Adrenal gland (tissue), 12 donors: ENCODE measurements around the gene PIN4. TPM values are rescaled to one million over a fixed set of nuclear protein-coding genes. Genes with fewer than 3 reads are reported as not detected.
"Not testable (repeated sequence)": the region's sequence is repeated elsewhere in the genome, so short reads cannot be mapped to it uniquely, and the experiment has no call there.

Source experiments
- DNase-seq, 7 donors: peaks; one replicate each; pipeline ENCODE4 v3.0.0-alpha.2; 2019 to 2020
- H3K27ac ChIP-seq, 5 donors: fragments of 200-600 bp; sonication (generic) in 4 of 5; 1 replicate in 3 of 5; 2 replicates in 2 of 5; pipeline versions ENCODE4 v1.5.1 to v1.8.0; 2016 to 2020; ENCODE audit warnings: mild to moderate bottlenecking in 1 of 5
- H3K27me3 ChIP-seq: fragments of 200-600 bp; 2 replicates; pipeline ENCODE4 v1.8.0; 2021
- H3K36me3 ChIP-seq, 2 donors: fragments of 200-600 bp; replicated peaks in 1 of 2; 1 replicate in 1 of 2; 2 replicates in 1 of 2; pipeline versions ENCODE4 v1.5.1 to v1.8.0; 2018 to 2022
- H3K4me1 ChIP-seq, 2 donors: fragments of 200-600 bp; replicated peaks in 1 of 2; 1 replicate in 1 of 2; 2 replicates in 1 of 2; pipeline versions ENCODE4 v1.5.1 to v1.8.0; 2018 to 2021
- H3K4me3 ChIP-seq, 4 donors: fragments of 200-600 bp; sonication (generic) in 3 of 4; one replicate each; pipeline ENCODE4 v1.5.1; 2016 to 2018
- H3K9me3 ChIP-seq, 3 donors: fragments of 200-600 bp; sonication (generic) in 1 of 3; replicated peaks in 1 of 3; 1 replicate in 2 of 3; 2 replicates in 1 of 3; pipeline versions ENCODE4 v1.5.1 to v1.8.0; 2016 to 2021
- POLR2A ChIP-seq, 2 donors: fragments of 450-650 bp; IDR thresholded peaks; one replicate each; pipeline ENCODE4 v1.6.1; 2017; ENCODE audit warnings: antibody characterized with exemption in 2 of 2, mild to moderate bottlenecking in 2 of 2, moderate library complexity in 1 of 2
- WGBS, 4 donors: extraction: QIAGEN DNeasy Blood & Tissue Kit in 2 of 4; methylation state at CpG; one replicate each; pipeline versions ENCODE4 v1.1.5 to v1.1.7; 2013 to 2017; 5-methylcytosine and 5-hydroxymethylcytosine counted together
- intact Hi-C, 2 donors: fragments of 100-400 bp; cut with DNase I; formaldehyde crosslinking; loops; one replicate each; pipeline versions ENCODE4 v1.14.1 to v1.15.0; 2022 to 2023
- polyA plus RNA-seq, 3 donors: library from polyadenylated mRNA; stranded (reverse); fragments of 200-250 nt in 2 of 3; fragments of 350-450 nt in 1 of 3; fragmentation: Illumina TruSeq in 1 of 3; extraction: RNeasy Lipid Tissue Mini Kit (QIAGEN cat#74804) in 1 of 3; gene quantifications; one replicate each; pipeline ENCODE4 v1.2.3, GENCODE V29; 2013 to 2014
- total RNA-seq, 9 donors: library from RNA; depleted of rRNA in 4 of 9; stranded (reverse); fragments of >200 nt in 4 of 9; fragments of 120-200 nt in 1 of 9; fragmentation: NEBNext Ultra II Directional in 1 of 9; extraction: Animal tissue kit (Norgen Biotek cat#: 25700) in 1 of 9; gene quantifications; one replicate each; pipeline versions ENCODE4 v1.1.0 to v1.2.4, GENCODE V29; 2013 to 2023
- TF ChIP-seq, protein P1 (sequence below), 6 experiments: fragments of 450-650 bp in 4 of 6; fragments of 200-600 bp in 2 of 6; sonication (generic) in 1 of 6; IDR thresholded peaks; 1 replicate in 5 of 6; 2 replicates in 1 of 6; pipeline versions ENCODE4 v1.5.1 to v1.8.0; 2016 to 2021; ENCODE audit warnings: antibody characterized with exemption in 6 of 6, mild to moderate bottlenecking in 2 of 6, moderate library complexity in 1 of 6
- donor health status: healthy with polysubstance abuse.
- donor health status: Bipolar disorder and iron deficiency.
- donor health status: DM: yes; HTN: yes; CAD: no.
- donor health status: DM: no; HTN: no; CAD: no.
- donor health status: DM: no; HTN: no; CAD: no.
- donor health status: DM: yes; HTN: yes; CAD: no.

PIN4 gene
- total and polyA plus RNA-seq, 12 donors = 2.7 to 58.4 (median 9.3) TPM

- intact Hi-C loops = no loop called here
- WGBS, 4 donors = 78 to 97% (median 88%) methylated on average over 2 to 3 of the region's 3 CpGs
- no peak for TF ChIP-seq POLR2A (IDR thresholded peaks at IDR 0.05)
- TF ChIP-seq, protein P1, sequence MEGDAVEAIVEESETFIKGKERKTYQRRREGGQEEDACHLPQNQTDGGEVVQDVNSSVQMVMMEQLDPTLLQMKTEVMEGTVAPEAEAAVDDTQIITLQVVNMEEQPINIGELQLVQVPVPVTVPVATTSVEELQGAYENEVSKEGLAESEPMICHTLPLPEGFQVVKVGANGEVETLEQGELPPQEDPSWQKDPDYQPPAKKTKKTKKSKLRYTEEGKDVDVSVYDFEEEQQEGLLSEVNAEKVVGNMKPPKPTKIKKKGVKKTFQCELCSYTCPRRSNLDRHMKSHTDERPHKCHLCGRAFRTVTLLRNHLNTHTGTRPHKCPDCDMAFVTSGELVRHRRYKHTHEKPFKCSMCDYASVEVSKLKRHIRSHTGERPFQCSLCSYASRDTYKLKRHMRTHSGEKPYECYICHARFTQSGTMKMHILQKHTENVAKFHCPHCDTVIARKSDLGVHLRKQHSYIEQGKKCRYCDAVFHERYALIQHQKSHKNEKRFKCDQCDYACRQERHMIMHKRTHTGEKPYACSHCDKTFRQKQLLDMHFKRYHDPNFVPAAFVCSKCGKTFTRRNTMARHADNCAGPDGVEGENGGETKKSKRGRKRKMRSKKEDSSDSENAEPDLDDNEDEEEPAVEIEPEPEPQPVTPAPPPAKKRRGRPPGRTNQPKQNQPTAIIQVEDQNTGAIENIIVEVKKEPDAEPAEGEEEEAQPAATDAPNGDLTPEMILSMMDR (IDR thresholded peaks at IDR 0.05) = no peak
- no peak for DNase-seq
- Histone ChIP-seq H3K4me3 (no peak overlapping the region), H3K36me3 (no peaks in the 10 kb centered on the region), H3K27me3 (peaks cover 14% of the 10 kb centered on the region), H3K9me3 (no peaks in the 10 kb centered on the region), H3K27ac (no peak overlapping the region), H3K4me1 (no peaks in the 10 kb centered on the region)
Measured at GRCh38 chrX:72158773-72159172, 22.8 kb upstream of the PIN4 start.

DNA sequence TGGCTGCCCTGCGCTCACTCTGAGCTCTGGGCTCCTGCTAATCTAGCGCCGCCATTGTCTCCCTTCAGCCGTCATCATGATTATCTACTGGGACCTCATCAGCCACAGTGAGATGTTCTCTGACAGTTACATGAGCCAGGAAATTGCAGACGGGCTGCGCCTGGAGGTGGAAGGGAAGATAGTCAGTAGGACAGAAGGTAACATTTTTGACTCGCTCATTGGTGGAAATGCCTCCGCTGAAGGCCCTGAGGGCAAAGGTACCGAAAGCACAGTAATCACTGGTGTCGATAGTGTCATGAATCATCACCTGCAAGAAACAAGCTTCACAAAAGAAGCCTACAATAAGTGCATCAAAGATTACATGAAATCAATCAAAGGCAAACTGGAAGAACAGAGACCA is 21.8 kb upstream of the PIN4 start:
- 79 to 84% (median 81%) methylated on average over 10 of the region's 10 CpGs for WGBS, 4 donors
- no peak overlapping the region for H3K27ac ChIP-seq
- intact Hi-C loops = no loop called here

GRCh38 chrX:72165551-72165950 is 16.0 kb upstream of the PIN4 start:
- no peak for DNase-seq
- 63 to 82% (median 71%) methylated on average over 4 of the region's 4 CpGs for WGBS, 4 donors
- Histone ChIP-seq H3K4me3 (no peak overlapping the region), H3K27ac (no peak overlapping the region), H3K27me3 (peaks cover 5% of the 10 kb centered on the region), H3K9me3 (no peaks in the 10 kb centered on the region), H3K4me1 (no peaks in the 10 kb centered on the region), H3K36me3 (no peaks in the 10 kb centered on the region)
- intact Hi-C loops = no loop called here
- TF ChIP-seq, protein P1 (IDR thresholded peaks at IDR 0.05) = no peak
- TF ChIP-seq POLR2A (IDR thresholded peaks at IDR 0.05) = no peak

More for the DNA sequence above, 21.8 kb upstream of the PIN4 start:
- Histone ChIP-seq H3K4me1 (no peaks in the 10 kb centered on the region), H3K27me3 (peaks cover 14% of the 10 kb centered on the region), H3K9me3 (no peaks in the 10 kb centered on the region), H3K4me3 (no peak overlapping the region), H3K36me3 (no peaks in the 10 kb centered on the region)
- TF ChIP-seq POLR2A (IDR thresholded peaks at IDR 0.05) = no peak
- TF ChIP-seq, protein P1 (IDR thresholded peaks at IDR 0.05) = no peak
- no peak for DNase-seq

DNA sequence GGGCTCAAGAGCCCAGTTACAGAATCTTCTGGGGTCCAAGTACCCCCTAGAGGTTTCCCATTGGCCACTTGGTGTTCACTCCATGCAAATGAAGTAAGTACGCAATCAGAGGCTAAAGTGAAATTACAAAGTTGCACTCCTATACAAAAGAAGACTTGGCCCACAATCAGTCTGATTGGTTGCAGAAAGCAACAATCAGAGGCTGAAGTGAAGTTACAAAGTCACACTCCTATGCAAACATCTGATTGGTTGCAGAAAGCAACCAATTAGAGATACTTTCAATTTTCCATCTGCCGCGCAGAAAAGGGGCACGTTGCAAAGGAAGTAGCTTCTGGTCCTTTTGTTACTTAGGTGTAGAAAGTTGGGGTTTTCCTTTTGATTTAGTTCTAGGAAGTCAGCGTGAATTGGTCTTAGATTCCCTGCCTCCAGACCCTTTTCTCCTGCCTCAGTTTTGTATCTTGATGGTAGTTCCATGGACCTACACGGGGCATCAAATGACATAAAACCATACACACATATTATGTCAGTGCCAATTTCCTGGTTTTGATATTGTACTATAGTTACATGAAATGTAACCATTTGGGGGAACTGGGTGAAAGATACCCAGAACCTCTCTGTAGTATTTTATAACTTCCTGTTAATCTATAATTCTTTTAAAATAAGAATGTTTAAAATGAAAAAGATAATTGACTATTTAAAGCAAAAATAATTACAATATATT is 12.4 kb upstream of the PIN4 start:
- intact Hi-C loops = no loop called here
- Histone ChIP-seq H3K4me1 (no peaks in the 10 kb centered on the region), H3K27me3 (peaks cover 5% of the 10 kb centered on the region), H3K27ac (peak overlapping the region in 1 of 5 donors; percentile 17), H3K9me3 (no peaks in the 10 kb centered on the region), H3K4me3 (peak overlapping the region in 1 of 4 donors; percentile 23), H3K36me3 (no peaks in the 10 kb centered on the region)
- no peak for TF ChIP-seq POLR2A (IDR thresholded peaks at IDR 0.05)
- TF ChIP-seq, protein P1 (IDR thresholded peaks at IDR 0.05) = no peak
- WGBS, 4 donors = 49 to 75% (median 68%) methylated on average over 6 of the region's 6 CpGs
- DNase-seq = peak in 2 of 7 donors; percentile 8 to 17

GRCh38 chrX:72176289-72176688 is 5.3 kb upstream of the PIN4 start:
- DNase-seq, H3K27ac ChIP-seq, H3K27me3 ChIP-seq, H3K4me1 ChIP-seq, H3K4me3 ChIP-seq, intact Hi-C loops, H3K36me3 ChIP-seq, H3K9me3 ChIP-seq: not testable (repeated sequence)
- WGBS, 4 donors = 83 to 100% (median 90%) methylated on average over 1 to 5 of the region's 5 CpGs
